GM21786 (cell line): ENCODE data around the gene GCGR.

Experiments used
- ATAC-seq: cut with Tn5 transposase; IDR thresholded peaks from one replicate; pipeline ENCODE4 v1.9.1; 2021; ENCODE audit not compliant: unreplicated experiment

Gene GCGR

DNA sequence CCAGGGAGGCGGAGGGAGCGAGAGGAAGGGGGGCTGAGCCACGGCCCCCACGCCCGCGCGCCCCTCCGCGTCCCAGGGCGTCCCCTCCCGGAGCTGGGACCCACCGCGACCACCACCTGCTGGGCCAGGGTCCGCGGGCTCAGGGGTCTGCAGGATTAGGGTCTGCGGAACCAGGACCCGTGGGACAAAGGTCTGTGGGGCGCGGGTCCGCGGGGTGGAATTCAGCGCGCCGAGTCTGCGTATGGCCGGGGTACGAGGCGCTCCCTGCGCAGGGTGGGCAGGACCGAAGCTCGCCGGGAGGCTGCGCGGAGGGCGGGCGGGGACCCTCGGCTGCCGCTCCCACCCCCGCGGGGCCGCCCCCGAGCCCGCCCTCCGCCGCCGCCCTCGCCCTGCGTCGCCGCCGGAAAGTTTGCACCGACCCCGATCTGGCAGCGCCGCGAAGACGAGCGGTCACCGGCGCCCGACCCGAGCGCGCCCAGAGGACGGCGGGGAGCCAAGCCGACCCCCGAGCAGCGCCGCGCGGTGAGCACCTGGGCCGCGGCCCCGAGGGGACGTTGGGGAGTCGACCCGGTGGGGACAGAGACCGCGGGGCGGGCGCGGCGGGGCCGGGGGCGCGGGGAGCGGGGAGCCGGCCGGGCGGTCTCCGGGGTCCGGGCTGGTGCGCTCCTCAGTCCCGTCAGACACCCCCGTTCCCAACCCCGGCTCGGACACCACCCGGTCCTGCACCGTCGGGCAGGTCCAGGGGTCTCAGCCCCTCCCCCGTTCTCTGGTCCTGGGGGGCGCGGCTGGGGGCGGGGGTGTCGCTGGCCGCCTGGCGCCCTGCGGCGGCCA is at the start of gene GCGR:
TSS of gene GCGR (plus strand) at position 423 of the 831 bp plus-strand sequence. CDS start 4,869 bp downstream, outside the sequence.
- no peak for ATAC-seq

DNA sequence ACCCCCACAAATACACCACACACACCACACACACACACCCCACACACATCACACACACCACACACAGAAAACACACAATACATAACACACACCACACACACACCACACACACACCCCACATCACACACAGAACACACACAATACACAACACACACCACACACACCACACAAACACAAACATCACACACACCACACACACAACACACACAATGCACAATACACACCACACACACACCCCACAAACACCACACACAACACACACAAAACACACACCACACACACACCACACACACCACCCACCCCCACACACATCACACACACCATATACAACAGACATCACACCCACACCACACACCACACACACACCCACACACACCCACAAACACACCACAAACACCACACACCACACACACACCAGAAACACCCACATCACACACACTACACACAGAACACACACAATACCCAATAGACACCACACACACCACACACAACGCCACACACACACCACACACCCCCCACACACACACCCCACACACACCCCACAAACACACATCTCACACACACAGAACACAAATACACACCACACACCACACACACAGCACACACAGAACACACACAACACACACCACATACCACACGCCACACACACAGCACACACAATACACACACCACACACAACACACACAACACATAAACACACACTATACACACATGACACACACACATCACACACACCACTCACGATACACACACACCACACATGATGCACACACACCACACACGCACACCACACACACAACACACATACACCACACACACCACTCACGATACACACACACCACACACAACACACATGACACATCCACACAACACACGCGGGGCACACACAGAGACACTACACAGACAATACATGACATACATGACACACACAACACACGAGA is 11.0 kb upstream of the GCGR start:
- no peak for ATAC-seq

GRCh38 chr17:81794074-81794476 is 9.9 kb upstream of the GCGR start:
- no peak for ATAC-seq

DNA sequence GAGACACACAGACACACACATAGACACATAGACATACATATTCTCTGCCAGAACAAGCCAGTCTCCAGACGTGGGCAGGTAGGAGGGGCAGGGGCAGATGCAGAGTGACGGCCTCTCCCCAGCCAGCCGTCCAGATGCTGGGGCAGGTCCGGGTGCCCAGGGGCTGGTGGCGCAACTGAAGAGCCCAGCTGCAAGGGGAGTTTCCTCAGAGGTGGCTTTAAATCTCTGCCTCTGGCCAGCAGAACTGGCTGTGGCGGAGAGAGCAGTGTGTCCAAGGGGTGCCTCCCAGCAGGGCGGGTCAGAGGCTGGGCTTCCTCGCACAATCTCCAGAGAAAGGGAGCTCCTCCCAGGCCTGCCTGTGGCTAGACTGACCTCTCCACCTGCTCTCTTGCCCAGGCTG is 9.4 kb upstream of the GCGR start:
- no peak for ATAC-seq

- ATAC-seq, result no peak
Observed at GRCh38 chr17:81801327-81801726, 2.6 kb upstream of the GCGR start.

DNA sequence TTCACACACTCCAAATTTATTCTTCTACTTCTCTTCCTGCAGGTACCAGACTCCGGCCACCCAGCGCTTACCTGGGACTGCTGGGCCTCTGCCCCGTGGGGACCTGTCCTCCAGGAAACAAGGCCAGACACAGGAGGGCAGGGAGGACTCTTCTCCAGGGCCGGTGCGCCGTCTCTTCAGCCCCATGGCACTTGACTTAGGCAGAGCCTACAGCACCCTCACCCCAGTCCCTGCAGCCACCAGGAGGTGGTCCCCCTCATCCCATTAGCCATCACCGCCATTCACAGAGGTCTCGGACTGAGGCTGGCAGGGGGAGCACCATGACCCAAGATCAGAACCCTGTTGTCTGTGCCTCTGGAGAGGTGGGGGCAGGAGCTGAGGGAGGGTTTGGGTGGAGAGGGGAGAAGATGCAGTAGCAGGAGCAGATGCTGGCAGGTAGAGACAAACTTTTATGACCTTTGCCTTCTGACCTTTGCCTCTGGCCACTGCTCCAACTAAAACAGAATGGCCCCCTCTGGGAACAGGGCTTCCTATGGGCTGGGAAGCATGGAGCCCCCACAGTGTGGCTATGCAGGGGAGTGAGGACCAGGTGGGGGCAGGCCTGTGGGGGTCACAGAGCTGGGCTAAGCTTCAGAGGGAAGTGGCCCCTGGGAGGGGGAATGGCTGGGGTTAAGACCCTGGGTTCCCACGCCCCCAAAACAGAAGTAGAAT is 1.7 kb upstream of the GCGR start:
- ATAC-seq, result no peak

GRCh38 chr17:81802856-81803643 is 900 bp upstream of the GCGR start:
- ATAC-seq, result no peak

- no peak for ATAC-seq
Observed at GRCh38 chr17:81804559-81805399, 829 bp downstream of the GCGR start.

DNA sequence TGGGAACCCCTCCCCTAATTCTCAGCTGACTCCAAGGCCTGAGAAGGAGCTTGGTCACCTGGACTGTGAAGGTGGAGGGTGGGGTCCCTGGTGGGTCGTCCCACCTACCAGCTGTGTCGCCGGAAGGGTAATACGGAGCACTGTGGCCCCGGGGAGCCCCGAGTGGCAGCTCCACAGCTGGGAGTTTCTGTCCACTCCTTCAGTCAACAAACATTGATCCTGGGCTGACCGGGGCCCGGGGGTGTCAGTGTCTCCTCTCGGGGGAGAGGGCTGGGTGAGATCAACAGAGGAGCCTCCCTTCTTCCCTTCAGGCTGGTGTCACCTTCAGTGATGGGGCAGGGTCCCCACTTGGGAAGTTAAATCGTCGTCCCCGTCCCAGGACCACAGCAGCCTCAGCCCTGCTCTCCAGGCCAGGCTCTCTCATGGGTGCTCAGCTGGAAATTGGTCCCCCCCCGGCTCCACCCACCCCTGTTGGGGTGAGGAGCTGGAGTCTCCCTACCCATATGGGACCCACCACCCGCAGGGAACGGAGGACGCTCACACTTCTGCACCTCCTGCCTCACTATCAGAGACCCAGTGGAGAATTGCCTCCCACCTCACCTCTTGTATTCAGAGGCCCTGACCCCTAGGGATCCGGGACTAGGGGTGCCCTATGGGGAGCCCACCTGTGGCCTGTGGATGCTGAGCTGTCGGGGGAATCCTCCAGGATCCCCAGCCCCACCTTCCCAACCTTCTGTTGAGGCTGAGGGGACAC is 1.9 kb downstream of the GCGR start:
- no peak for ATAC-seq

DNA sequence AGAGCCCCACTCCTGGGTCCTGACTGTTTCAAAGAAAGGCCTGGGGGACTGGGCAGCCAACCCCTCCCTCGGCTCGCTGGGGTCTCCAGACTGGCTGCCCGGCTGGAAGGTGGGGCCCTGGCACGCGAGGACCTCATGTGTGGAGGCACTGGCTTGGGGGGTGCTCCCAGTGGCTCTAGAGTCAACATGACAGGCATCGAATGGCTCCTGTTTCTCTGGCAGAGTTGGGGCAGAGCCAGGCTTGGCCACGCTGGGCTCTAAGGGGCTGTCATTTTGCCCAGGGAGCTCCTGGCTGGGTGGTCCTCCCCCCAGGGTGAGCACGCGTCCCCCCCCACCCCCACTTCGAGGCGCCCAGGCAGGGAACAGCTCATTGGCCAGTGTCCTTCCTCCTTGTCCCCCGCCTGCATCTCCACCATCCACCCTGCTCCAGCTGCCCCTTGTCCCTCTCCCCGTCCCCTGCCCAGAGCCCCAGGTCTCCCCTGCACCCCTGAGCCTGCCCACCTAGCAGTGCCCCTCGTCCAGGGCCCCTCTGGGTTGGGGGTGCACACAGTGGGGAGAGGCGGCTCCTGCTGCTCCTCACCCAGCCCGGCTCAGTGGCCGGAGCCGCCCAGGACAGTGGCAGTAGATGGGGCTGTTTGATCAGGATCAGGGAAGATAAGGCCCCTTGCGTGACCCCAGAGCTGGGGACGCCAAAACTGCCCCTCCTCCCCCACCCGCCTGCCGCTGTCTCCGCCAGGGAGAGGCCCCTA is 2.7 kb downstream of the GCGR start:
- no peak for ATAC-seq

DNA sequence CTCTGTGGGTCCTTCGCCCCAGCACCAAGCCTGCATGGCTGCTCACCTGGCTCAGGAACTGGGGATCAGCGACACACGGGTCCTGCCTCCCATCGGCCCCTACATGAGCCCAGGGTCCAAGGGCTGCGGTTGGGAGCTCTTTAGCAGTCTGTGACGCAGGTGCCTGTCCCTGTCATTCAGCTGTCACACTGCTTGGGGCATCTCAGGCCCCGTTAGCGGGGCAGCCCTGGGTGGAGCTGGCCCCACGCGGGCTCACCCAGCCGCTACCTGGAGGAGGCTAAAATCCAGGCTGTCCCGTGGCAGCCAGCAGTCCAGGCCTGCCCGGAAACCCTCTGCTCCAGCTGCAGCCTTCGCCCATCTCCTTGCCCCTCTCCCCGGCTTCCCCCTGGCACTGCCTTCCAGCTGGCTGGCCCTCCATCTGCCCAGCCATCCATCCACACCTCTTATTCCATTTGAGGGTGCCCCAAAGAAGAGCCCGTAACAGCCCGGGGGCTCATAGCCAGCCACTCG is 3.3 kb downstream of the GCGR start:
- ATAC-seq, result no peak

DNA sequence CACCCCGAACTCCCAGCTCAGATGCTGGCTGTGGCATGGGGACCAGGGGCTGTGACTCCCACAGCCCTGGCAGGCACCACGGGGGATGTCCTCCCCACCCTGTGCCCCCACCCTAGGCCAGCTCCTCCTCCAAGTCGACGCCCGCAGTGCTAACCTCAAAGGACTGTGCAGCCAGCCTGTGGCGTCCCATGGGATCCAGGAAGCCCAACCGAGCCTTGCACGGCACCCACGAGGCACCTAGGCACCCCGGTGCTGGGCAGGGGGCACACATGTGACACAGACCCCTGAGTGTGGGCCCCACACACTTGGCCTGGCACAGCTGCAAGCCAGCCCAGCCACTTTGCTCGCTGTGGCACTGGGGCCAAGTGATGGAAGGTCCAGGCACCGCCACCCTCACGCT is 3.9 kb downstream of the GCGR start:
- ATAC-seq, result no peak

DNA sequence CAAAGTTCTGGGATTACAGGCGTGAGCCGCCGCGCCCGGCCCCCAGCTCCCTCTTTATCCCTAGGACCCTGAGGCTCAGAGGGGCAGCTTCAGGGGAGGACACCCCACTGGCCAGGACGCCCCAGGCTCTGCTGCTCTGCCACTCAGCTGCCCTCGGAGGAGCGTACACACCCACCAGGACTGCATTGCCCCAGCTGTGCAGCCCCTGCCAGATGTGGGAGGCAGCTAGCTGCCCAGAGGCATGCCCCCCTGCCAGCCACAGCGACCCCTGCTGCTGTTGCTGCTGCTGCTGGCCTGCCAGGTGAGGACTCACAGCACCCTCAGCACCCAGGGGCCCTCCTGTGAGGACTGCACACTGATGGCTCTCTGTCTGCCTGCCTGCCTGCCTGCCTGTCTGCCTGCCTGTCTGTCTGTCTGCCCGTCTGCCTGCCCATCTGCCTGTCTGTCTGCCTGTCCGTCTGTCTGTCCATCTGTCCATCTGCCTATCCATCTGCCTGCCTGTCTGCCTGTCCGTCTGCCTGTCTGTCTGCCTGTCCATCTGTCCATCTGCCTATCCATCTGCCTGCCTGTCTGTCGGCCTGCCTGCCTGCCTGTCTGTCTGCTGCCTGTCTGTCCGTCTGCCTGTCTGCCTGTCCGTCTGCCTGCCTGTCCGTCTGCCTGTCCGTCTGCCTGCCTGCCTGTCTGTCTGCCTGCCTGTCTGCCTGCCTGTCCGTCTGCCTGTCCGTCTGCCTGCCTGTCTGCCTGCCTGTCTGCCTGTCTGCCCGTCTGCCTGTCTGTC is 5.0 kb downstream of the GCGR start:
- ATAC-seq, result no peak

DNA sequence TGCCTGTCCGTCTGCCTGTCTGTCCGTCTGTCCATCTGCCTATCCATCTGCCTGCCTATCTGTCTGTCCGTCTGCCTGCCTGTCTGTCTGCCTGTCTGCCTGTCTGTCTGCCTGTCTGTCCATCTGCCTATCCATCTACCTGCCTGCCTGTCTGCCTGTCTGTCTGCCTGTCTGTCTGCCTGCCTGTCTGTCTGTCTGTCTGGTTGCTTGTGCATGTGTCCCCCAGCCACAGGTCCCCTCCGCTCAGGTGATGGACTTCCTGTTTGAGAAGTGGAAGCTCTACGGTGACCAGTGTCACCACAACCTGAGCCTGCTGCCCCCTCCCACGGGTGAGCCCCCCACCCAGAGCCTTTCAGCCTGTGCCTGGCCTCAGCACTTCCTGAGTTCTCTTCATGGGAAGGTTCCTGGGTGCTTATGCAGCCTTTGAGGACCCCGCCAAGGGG is 5.6 kb downstream of the GCGR start:
- no peak for ATAC-seq

GRCh38 chr17:81810476-81810875 is 6.5 kb downstream of the GCGR start:
- ATAC-seq, result no peak

DNA sequence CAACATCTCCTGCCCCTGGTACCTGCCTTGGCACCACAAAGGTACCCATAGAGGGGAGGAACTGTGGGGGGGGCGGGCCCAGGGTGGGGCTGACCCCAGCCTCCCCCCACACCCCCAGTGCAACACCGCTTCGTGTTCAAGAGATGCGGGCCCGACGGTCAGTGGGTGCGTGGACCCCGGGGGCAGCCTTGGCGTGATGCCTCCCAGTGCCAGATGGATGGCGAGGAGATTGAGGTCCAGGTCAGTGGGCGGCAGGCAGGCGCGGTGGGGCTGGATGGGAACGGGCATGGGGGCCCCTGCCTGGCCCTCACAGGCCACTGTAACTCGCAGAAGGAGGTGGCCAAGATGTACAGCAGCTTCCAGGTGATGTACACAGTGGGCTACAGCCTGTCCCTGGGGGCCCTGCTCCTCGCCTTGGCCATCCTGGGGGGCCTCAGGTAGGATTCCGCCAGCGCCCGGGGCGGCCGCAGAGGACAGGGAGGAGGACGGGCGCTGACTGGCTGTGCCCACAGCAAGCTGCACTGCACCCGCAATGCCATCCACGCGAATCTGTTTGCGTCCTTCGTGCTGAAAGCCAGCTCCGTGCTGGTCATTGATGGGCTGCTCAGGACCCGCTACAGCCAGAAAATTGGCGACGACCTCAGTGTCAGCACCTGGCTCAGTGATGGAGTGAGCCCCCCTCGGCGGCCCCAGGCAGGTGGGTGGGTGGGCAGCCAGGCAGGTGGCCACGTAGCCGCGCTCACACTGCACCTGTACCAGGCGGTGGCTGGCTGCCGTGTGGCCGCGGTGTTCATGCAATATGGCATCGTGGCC is 7.1 kb downstream of the GCGR start:
- no peak for ATAC-seq
